HG02840 (cell line): ENCODE measurements around the gene TRANK1.
"Not testable (repeated sequence)": the region's sequence is repeated elsewhere in the genome, so short reads cannot be mapped to it uniquely, and the experiment has no call there.

Source experiments
- ATAC-seq: cut with Tn5 transposase; IDR thresholded peaks from one replicate; pipeline ENCODE4 v1.9.1; 2021; ENCODE audit warnings: mild to moderate bottlenecking, moderate library complexity, moderate number of reproducible peaks; ENCODE audit not compliant: unreplicated experiment, low FRiP score

The TRANK1 gene

DNA sequence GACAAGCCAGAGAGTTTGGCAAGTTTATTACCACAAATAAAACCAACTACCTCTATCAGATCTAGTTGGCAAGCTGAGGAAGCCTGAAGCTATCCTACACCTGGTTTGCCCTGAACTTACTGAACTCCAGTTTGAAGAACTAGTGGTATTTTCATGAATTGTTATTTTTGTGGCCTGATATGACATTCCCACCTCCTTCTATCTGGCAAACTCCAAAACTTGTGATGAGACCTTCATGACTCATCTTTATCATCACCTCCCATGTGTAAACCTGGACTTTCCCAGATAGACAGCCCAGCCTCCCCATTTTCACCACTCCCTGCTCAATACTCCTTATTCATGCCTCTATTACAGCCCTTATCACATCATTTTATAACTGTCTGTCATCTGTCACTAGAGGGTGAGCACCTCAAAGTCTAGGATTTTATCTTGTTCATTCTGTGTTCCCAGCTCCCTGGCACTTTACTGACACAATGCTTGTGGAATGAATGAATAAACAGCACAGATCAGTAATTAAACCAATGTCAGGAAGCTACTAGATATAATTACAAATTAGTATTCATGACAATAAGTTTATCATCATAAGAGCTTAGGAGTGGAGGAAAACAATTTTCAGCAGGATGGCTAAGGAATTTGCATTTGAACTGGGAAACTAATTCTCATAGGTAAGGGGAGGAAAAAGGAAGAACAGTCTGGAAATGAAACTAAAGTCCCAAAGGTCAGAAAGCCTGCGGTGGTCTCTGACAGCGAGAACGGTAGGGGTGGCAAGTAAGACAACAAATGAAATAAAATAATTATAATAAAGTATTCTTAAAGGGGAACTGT, 13.2 kb upstream of the TRANK1 start:
- no peak for ATAC-seq

DNA sequence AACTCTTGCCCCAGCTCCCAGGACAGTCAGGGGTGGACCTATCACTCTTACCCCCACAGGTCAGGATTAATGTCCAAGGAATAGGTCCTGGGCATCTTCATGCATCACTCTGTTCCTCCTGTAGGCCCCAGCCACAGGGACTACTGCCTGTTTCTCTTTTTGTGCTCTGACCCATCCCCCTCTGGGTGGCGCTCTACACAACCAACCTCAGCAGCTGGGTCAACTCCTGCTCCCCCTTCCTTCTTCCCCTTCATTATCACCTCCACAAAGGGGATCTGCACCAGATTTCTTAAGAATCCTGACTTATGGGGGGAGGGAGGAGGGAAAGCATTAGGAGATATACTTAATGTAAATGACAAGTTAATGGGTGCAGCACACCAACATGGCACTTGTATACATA, 12.2 kb upstream of the TRANK1 start:
- no peak for ATAC-seq

- no peak for ATAC-seq
Measured at GRCh38 chr3:36956155-36956554, 11.3 kb upstream of the TRANK1 start.

- ATAC-seq, result no peak
Measured at GRCh38 chr3:36954452-36955134, 9.7 kb upstream of the TRANK1 start.

GRCh38 chr3:36947814-36948213, 3.0 kb upstream of the TRANK1 start:
- not testable (repeated sequence) for ATAC-seq

DNA sequence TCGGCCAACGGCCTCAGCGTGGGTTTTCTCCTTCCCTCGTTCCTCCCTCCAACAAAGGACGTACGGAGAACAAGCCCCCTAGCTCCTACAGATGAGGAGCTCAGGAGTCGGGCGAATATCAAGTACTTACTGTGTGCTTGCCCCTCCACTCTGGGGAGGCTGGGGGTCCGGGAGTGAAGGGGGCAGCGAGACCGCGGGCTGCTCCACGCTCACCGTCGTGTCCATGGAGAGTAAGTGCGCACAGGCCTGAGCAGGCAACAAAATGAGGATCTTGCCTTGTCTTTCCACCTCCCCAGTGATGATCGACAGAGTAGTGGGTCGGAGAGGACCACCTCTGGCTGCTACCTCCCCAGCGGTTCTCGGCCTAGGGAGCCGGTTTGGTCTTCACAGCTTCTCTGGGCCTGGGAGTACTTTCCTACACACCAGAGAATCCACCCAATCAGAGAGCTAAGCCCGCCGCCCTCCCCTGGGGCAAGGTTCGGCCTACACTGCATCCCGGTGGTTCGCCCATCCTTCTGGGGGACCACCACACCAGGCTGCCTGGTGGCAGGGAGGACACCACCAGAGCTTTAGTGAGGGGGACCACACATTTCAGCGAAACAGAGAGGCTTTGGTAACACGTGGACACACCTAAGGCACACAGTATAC, 603 bp upstream of the TRANK1 start:
- no peak for ATAC-seq

- peak; percentile 55 for ATAC-seq
Measured at GRCh38 chr3:36944012-36944640, 728 bp downstream of the TRANK1 start.

GRCh38 chr3:36943601-36944000, 1.3 kb downstream of the TRANK1 start:
- ATAC-seq, result no peak

DNA sequence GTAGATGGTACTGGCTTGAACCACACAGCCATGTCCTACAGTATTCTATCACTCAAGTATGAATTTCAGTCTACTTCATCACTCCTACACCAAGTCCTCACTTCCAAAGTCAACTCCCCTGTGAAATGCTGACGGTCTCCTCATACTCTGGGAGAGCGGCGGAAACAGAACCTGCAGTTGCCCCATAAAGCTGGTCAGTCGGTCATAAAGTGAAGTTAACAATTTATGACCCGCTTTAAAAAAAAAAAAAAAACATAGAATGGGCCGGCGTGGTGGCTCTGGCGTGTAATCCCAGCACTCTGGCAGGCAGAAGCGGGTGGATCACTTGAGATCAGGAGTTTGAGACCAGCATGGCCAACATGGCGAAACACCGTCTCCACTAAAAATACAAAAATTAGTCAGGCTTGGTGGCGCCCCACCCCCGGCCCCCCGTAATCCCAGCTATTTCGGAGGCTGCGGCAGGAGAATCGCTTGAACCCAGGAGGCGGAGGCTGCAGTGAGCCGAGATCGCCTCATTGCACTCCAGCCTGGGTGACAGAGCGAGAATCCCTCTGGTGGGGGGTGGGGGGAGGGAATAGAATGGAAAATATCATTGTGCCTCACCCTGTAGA, 2.1 kb downstream of the TRANK1 start:
- ATAC-seq, result no peak

DNA sequence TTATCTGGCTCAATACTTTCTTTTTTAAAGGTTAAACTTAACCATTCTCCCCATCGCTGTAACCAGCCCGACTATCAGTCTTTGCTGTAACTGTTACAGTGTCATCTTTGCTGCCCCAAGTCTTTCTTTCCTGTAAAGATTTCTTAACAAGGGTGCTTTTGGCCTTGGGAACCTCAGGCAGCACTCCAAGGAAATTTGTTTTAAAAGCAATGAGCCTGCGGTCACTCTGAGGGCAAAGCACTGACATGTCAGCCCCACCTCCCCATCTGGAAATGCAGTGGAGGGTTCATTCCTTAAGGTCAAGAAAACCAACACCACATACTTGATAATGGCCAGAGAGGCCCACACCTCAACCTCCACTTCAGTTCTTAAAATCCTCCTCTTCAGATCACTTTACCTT, 3.2 kb downstream of the TRANK1 start:
- ATAC-seq, result no peak

DNA sequence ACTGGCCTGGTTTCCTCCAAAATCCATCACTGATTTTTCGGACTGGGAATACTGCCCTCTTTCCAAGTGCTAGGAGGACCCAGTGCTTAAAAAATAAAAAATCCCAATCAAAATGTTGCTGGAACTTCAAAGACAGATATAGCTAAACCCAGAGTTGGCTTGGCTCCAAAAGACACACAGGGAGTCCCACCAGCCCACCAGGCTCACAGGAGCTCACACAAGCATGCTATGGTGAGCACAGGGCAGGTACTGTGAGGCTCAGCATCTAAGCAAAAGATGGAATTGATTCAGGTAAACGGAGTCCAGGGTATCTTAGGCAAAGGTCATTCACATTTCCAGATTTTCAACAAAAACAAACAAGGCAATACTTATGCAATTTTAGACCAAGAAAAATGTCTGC, 3.7 kb downstream of the TRANK1 start:
- no peak for ATAC-seq

DNA sequence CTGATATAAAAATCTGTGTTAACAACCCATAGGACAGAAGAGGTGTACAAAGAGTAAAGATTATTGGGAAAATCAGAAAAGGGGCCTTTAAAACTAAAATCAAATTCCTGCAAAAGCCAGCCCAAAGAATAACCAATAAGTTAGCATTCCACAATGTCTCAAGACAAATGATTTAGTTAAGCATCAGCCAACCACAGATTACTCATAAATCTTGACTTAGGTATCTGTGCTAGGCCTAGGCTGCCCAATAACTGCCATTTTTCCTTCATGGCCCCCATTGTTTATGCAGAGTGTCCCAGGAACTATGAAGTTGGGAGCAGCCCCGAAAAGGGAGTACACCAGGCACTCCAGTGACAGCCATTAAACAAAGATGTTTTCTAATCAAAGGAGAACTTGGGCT, 7.4 kb downstream of the TRANK1 start:
- ATAC-seq, result no peak

- no peak for ATAC-seq
Measured at GRCh38 chr3:36933540-36934296, 11.1 kb downstream of the TRANK1 start.

DNA sequence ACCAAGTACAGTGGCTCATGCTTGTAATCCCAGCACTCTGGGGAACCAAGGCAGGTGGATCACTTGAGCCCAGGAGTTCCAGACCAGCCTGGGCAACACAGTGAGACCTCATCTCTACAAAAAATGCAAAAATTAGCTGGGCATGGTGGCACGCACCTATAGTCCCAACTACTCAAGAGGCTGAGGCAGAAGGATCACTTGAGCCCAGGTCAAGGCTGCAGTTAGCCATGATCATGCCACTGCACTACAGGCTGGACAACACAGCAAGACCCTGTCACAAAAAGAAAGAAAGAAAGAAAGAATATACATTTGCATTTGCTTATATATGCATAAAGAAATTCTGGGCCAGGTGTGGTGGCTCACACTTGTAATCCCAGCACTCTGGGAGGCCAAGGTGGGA, 13.4 kb downstream of the TRANK1 start:
- ATAC-seq, result not testable (repeated sequence)

DNA sequence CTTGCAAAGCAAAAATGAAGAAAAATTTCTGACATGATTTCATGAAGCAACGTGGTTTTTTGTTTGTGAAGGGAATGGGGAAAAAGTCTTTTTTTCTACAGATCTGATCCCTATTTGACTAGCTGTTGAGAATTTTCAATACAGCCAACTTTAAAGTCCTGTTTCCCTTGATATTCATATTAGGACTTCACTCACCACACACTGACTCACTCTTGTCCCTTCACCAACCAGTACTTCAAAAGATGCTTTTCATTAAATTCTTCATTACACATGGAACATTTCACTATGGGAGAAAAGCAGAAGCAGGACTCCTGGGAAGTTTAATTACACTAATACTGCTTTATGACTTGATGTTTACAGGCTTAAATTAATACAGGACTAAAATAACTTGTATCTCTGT, 16.6 kb downstream of the TRANK1 start:
- ATAC-seq, result no peak

- no peak for ATAC-seq
Measured at GRCh38 chr3:36926292-36926897, 18.5 kb downstream of the TRANK1 start.

DNA sequence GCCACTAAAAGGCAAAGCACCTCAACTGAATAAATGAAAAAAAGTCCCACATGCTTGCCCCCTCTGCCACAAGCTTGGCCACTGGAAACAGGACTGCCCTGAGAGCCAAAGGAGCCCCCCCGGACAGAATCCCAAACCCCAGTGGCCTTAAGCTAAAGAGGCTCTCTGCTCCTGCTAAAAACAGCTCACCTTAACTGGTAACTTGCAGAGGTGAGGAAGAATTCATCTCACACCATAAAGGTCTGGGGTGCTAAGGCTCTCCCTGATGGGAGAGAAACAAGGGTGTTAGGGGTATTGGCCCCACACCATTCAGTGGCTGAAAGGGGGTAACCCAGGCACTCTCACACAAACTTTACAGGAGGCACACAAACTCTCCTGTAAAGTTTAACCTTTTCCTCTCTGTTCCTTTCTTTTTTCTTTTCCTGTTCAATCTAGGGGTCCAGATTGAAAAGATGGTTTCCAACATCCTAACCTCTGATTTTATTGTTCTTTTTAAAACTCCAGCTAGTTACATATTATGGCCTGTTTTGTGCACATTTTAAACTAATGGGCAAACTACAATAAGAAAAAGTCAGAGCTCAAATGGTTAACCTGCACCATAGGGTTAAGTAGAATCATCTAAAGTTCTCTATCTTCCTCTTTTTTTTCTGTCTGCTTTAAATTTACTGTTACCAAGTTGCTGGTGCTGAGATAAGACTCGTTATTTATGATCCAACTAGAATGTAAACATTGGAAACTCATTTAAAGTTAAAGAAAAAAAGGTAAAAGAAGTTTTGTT, 19.9 kb downstream of the TRANK1 start:
- no peak for ATAC-seq

GRCh38 chr3:36923981-36924743, 20.7 kb downstream of the TRANK1 start:
- ATAC-seq, result no peak
